Hair follicular keratinocyte (primary cell): Measurements from ENCODE around the gene TMEM45B. TPM values are rescaled to one million over a fixed set of nuclear protein-coding genes. Genes with fewer than 3 reads are reported as not detected.

Experiments used
- total RNA-seq: library from RNA; depleted of rRNA; stranded (reverse); fragments of >200 nt; gene quantifications from 2 replicates; pipeline ENCODE4 v1.2.3, GENCODE V29; 2015

The TMEM45B gene
- total RNA-seq: 3.7 and 9.5 TPM in 2 replicates

GRCh38 chr11:129815596-129816461, at the start of gene TMEM45B:
TMEM45B (plus strand) TSS chr11:129815848; CDS start chr11:129852483, 36,635 bp downstream.

GRCh38 chr11:129895126-129896041, 79.7 kb downstream of the TMEM45B start, which contains the start of gene NFRKB:
NFRKB (minus strand) TSS chr11:129895578; CDS start chr11:129892849, 2,729 bp downstream.

Other genes with a start within 250 kb of the TMEM45B start
- gene NFRKB, start 79.7 kb downstream of the TMEM45B start, total RNA-seq: 23.2 and 23.7 TPM in 2 replicates
- 4.0 and 5.3 TPM in 2 replicates for gene PRDM10, start 187.0 kb downstream of the TMEM45B start, total RNA-seq